MM.1S (cell line): ENCODE results near the gene FBXW12.

Source experiments
- DNase-seq: peaks from one replicate; pipeline ENCODE4 v3.0.0-alpha.2; 2015
- H2AFZ ChIP-seq: fragments of 300-600 bp; sonication (generic); 2 replicates; pipeline ENCODE4 v1.6.0; 2016; ENCODE audit warnings: antibody characterized with exemption, low read length
- H3F3A ChIP-seq: fragments of 300-600 bp; sonication (generic); 2 replicates; pipeline ENCODE4 v1.6.1; 2016; ENCODE audit warnings: mild to moderate bottlenecking, antibody characterized with exemption, low read length, moderate library complexity, mixed read lengths; ENCODE audit not compliant: insufficient read depth
- H3K27ac ChIP-seq: fragments of 300-600 bp; sonication (generic); 2 replicates; pipeline ENCODE4 v1.5.1; 2016; ENCODE audit warnings: mild to moderate bottlenecking, low read length
- H3K27me3 ChIP-seq: fragments of 300-600 bp; sonication (generic); replicated peaks from 2 replicates; pipeline ENCODE4 v1.6.0; 2016; ENCODE audit warnings: low read length; ENCODE audit not compliant: insufficient read depth
- H3K36me3 ChIP-seq: fragments of 300-600 bp; sonication (generic); replicated peaks from 2 replicates; pipeline ENCODE4 v1.6.1; 2016; ENCODE audit warnings: mild to moderate bottlenecking, low read length, mixed read lengths; ENCODE audit not compliant: insufficient read depth
- H3K4me1 ChIP-seq: fragments of 300-600 bp; sonication (generic); 2 replicates; pipeline ENCODE4 v1.6.1; 2016; ENCODE audit warnings: low read length, mixed read lengths
- H3K4me2 ChIP-seq: fragments of 300-600 bp; sonication (generic); 2 replicates; pipeline ENCODE4 v1.6.0; 2016; ENCODE audit warnings: low read depth, low read length
- H3K4me3 ChIP-seq: fragments of 300-600 bp; sonication (generic); 2 replicates; pipeline ENCODE4 v1.5.1; 2016; ENCODE audit warnings: low read length, mixed read lengths
- H3K79me2 ChIP-seq: fragments of 300-600 bp; sonication (generic); 2 replicates; pipeline ENCODE4 v1.6.1; 2016; ENCODE audit warnings: mixed run types, low read length, mixed read lengths
- H3K9ac ChIP-seq: fragments of 300-600 bp; sonication (generic); 2 replicates; pipeline ENCODE4 v1.6.1; 2016; ENCODE audit warnings: low read length, mixed read lengths
- H3K9me2 ChIP-seq: fragments of 300-600 bp; sonication (generic); replicated peaks from 2 replicates; pipeline ENCODE4 v1.6.1; 2016; ENCODE audit warnings: mild to moderate bottlenecking, low read length, mixed read lengths; ENCODE audit not compliant: insufficient read depth
- H3K9me3 ChIP-seq: fragments of 300-600 bp; sonication (generic); replicated peaks from 2 replicates; pipeline ENCODE4 v1.6.1; 2016; ENCODE audit warnings: mild to moderate bottlenecking, low read length, mixed read lengths; ENCODE audit not compliant: insufficient read depth
- H4K20me1 ChIP-seq: fragments of 300-600 bp; sonication (generic); 2 replicates; pipeline ENCODE4 v1.6.1; 2016; ENCODE audit warnings: mild to moderate bottlenecking, low read length, moderate library complexity, mixed read lengths; ENCODE audit not compliant: insufficient read depth
- CTCF ChIP-seq: fragments of 300-600 bp; sonication (generic); IDR thresholded peaks from 2 replicates; pipeline ENCODE4 v1.5.1; 2016; ENCODE audit warnings: antibody characterized with exemption, low read length, mixed read lengths
- EZH2 ChIP-seq: fragments of 300-600 bp; sonication (generic); optimal IDR thresholded peaks from 2 replicates; pipeline ENCODE3; 2017; ENCODE audit warnings: low read depth, mild to moderate bottlenecking, antibody characterized with exemption, low read length, mixed read lengths
- EZH2phosphoT487 ChIP-seq: fragments of 300-600 bp; sonication (generic); IDR thresholded peaks from 2 replicates; pipeline ENCODE4 v1.6.1; 2018; ENCODE audit warnings: antibody characterized with exemption, low read length

Gene FBXW12

GRCh38 chr3:48429960-48430707, 58.1 kb downstream of the FBXW12 start, which contains the start of gene PLXNB1:
TSS of gene PLXNB1 (minus strand) at chr3:48430086. CDS start at chr3:48424611, 5,475 bp downstream.
- Histone ChIP-seq H3K27me3 (peaks cover 18% of the 10 kb centered on the region), H3K4me2 (peak within 1 kb of the TSS; percentile 85), H3F3A (peaks cover 6% of the 10 kb centered on the region), H2AFZ (peak within 1 kb of the TSS; percentile 51; the same call in 1 of the 2 replicates), H3K79me2 (peaks cover under 1% of the 10 kb centered on the region; the same call in 1 of the 2 replicates), H3K27ac (no peak within 1 kb of the TSS), H3K4me3 (peak within 1 kb of the TSS; percentile 67), H3K4me1 (no peaks in the 10 kb centered on the region), H3K9me3 (no peaks in the 10 kb centered on the region), H3K36me3 (no peaks in the 10 kb centered on the region), H4K20me1 (no peaks in the 10 kb centered on the region), H3K9ac (no peak within 1 kb of the TSS), H3K9me2 (no peaks in the 10 kb centered on the region)
- DNase-seq = no peak
- no peak for TF ChIP-seq CTCF
- no peak for TF ChIP-seq EZH2phosphoT487

GRCh38 chr3:48430708-48431101, 58.7 kb downstream of the FBXW12 start:
- H3K9me3 ChIP-seq = no peaks in the 10 kb centered on the region
- H3K79me2 ChIP-seq = peaks cover 4% of the 10 kb centered on the region; the same call in 1 of the 2 replicates
- H3K27me3 ChIP-seq = peaks cover 18% of the 10 kb centered on the region
- no peaks in the 10 kb centered on the region for H3K9me2 ChIP-seq
- no peak overlapping the region for H3K4me2 ChIP-seq
- no peak overlapping the region for H2AFZ ChIP-seq
- peaks cover 6% of the 10 kb centered on the region for H3F3A ChIP-seq
- no peaks in the 10 kb centered on the region for H3K4me1 ChIP-seq
- H3K36me3 ChIP-seq = no peaks in the 10 kb centered on the region
- H3K9ac ChIP-seq = no peak overlapping the region
- no peak for DNase-seq
- no peak for TF ChIP-seq EZH2phosphoT487
- no peak overlapping the region for H3K4me3 ChIP-seq
- no peaks in the 10 kb centered on the region for H4K20me1 ChIP-seq
- no peak overlapping the region for H3K27ac ChIP-seq

- no peak overlapping the region for H3K4me2 ChIP-seq
- H3K4me1 ChIP-seq = no peaks in the 10 kb centered on the region
- H3K9me3 ChIP-seq = no peaks in the 10 kb centered on the region
- no peak overlapping the region for H3K4me3 ChIP-seq
- no peak overlapping the region for H3K27ac ChIP-seq
- TF ChIP-seq EZH2 = no peak
- no peak for TF ChIP-seq CTCF
- no peak for TF ChIP-seq EZH2phosphoT487
- DNase-seq = no peak
- H3F3A ChIP-seq = peaks cover 6% of the 10 kb centered on the region
- H3K36me3 ChIP-seq = no peaks in the 10 kb centered on the region
- peaks cover 18% of the 10 kb centered on the region for H3K27me3 ChIP-seq
- no peak overlapping the region for H3K9ac ChIP-seq
- H4K20me1 ChIP-seq = no peaks in the 10 kb centered on the region
- no peaks in the 10 kb centered on the region for H3K9me2 ChIP-seq
- peaks cover 4% of the 10 kb centered on the region; the same call in 1 of the 2 replicates for H3K79me2 ChIP-seq
- H2AFZ ChIP-seq = no peak overlapping the region
These were observed 59.4 kb downstream of the FBXW12 start for GRCh38 chr3:48431224-48432029.
